CD8-positive, alpha-beta memory T cell (primary cell): ENCODE measurements around the gene MIF. TPM values are rescaled to one million over a fixed set of nuclear protein-coding genes. Genes with fewer than 3 reads are reported as not detected.
A peak's percentile ranks its signal among the peaks of the same experiment; 100 is the strongest.
"Not testable (repeated sequence)": the region's sequence is repeated elsewhere in the genome, so short reads cannot be mapped to it uniquely, and the experiment has no call there.

Source experiments
- CTCF ChIA-PET: fragments of 350-600 bp; sonication (Branson Sonifier 250); formaldehyde crosslinking; loops from one replicate; lab custom pipeline; 2021; ENCODE audit warnings: antibody characterized with exemption; lab: Charles Lee
- POLR2A ChIA-PET: fragments of 350-600 bp; sonication (Branson Sonifier 250); formaldehyde crosslinking; loops from one replicate; lab custom pipeline; 2021; ENCODE audit warnings: antibody characterized with exemption; lab: Charles Lee
- DNase-seq, 5 donors: peaks; one replicate each; pipeline versions ENCODE4 v3.0.0 to v3.0.0-alpha.2; 2020 to 2022; ENCODE audit warnings: mixed read lengths in 1 of 5
- H3K27ac ChIP-seq: one replicate; pipeline ENCODE4 v1.7.0; 2013; ENCODE audit warnings: low read depth, mild to moderate bottlenecking, low read length, moderate library complexity
- H3K27me3 ChIP-seq: 2 replicates; pipeline ENCODE4 v1.7.0; 2013; ENCODE audit warnings: low read length, mild to moderate bottlenecking; ENCODE audit not compliant: insufficient read depth, poor library complexity, severe bottlenecking
- H3K36me3 ChIP-seq: 2 replicates; pipeline ENCODE4 v1.7.0; 2013; ENCODE audit warnings: mild to moderate bottlenecking, low read length, moderate library complexity; ENCODE audit not compliant: insufficient read depth
- H3K4me1 ChIP-seq: 2 replicates; pipeline ENCODE4 v1.7.0; 2013; ENCODE audit warnings: mild to moderate bottlenecking, low read length, moderate library complexity; ENCODE audit not compliant: insufficient read depth
- H3K4me3 ChIP-seq: 2 replicates; pipeline ENCODE4 v1.7.0; 2013; ENCODE audit warnings: mild to moderate bottlenecking, low read length
- H3K9me3 ChIP-seq: 2 replicates; pipeline ENCODE4 v1.7.0; 2013; ENCODE audit warnings: mild to moderate bottlenecking, low read length
- H3K27ac Mint-ChIP-seq, 8 donors: one replicate each; pipeline ENCODE4 v1.8.0; 2020 to 2021; ENCODE audit warnings: mixed read lengths in 8 of 8, mild to moderate bottlenecking in 6 of 8, inconsistent platforms in 3 of 8, moderate library complexity in 3 of 8
- H3K27me3 Mint-ChIP-seq, 2 donors: one replicate each; pipeline ENCODE4 v1.8.0; 2020 to 2021; ENCODE audit warnings: mixed read lengths in 2 of 2, mild to moderate bottlenecking in 1 of 2, moderate library complexity in 1 of 2
- H3K36me3 Mint-ChIP-seq, 3 donors: one replicate each; pipeline ENCODE4 v1.8.0; 2020 to 2021; ENCODE audit warnings: mixed read lengths in 3 of 3, inconsistent platforms in 1 of 3, mild to moderate bottlenecking in 1 of 3
- H3K4me1 Mint-ChIP-seq, 3 donors: one replicate each; pipeline ENCODE4 v1.8.0; 2020 to 2021; ENCODE audit warnings: mixed read lengths in 3 of 3, inconsistent platforms in 1 of 3, mild to moderate bottlenecking in 1 of 3
- H3K4me3 Mint-ChIP-seq, 7 donors: one replicate each; pipeline ENCODE4 v1.8.0; 2020 to 2021; ENCODE audit warnings: mixed read lengths in 7 of 7, mild to moderate bottlenecking in 6 of 7, moderate library complexity in 4 of 7, inconsistent platforms in 2 of 7
- H3K9me3 Mint-ChIP-seq, 5 donors: one replicate each; pipeline ENCODE4 v1.8.0; 2020 to 2022; ENCODE audit warnings: mixed read lengths in 5 of 5, mild to moderate bottlenecking in 3 of 5, moderate library complexity in 2 of 5, inconsistent platforms in 1 of 5
- polyA plus RNA-seq: library from polyadenylated mRNA; unstranded; fragments of 300-500 nt; fragmentation: Illumina TruSeq; gene quantifications from one replicate; pipeline ENCODE4 v1.2.3, GENCODE V29; 2021
- total RNA-seq, 2 experiments: library from RNA; stranded (reverse); gene quantifications; one replicate each; pipeline ENCODE4 v1.2.3, GENCODE V29; 2021

Gene MIF
- total and polyA plus RNA-seq, 3 experiments from 2014 or later, result 804 to 1,220 (median 830) TPM

GRCh38 chr22:23913661-23914353 lies 19.6 kb downstream of the MIF start:
- Mint-ChIP-seq H3K27me3 (peaks cover 0 to 2% of the 10 kb centered on the region in 2 donors), H3K4me3 (peak overlapping the region; percentile 84 to 97 (median 94)), H3K9me3 (no peaks in the 10 kb centered on the region), H3K4me1 (peaks cover 13 to 16% (median 15%) of the 10 kb centered on the region in 3 donors), H3K27ac (peak overlapping the region; percentile 82 to 99 (median 95)), H3K36me3 (peaks cover 0 to 8% (median 0%) of the 10 kb centered on the region in 3 donors)
- H3K9me3 ChIP-seq, result no peaks in the 10 kb centered on the region
- no peaks in the 10 kb centered on the region for H3K36me3 ChIP-seq
- ChIA-PET POLR2A (interaction anchor here (0.6 to 2.1 kb wide), 5 partner anchors 20 to 163 kb away, joined by 3 to 34 read pairs (median 4); partner anchors contain the start of genes CABIN1, MIF, SLC2A11 and ZNF70), CTCF (interaction anchor here (0.9 to 2.2 kb wide), 2 partner anchors 18 to 20 kb away, joined by 3 to 15 read pairs; partner anchors contain the start of gene MIF)
- H3K4me3 ChIP-seq, result peak overlapping the region; percentile 78
- H3K27ac ChIP-seq, result peak overlapping the region; percentile 75
- H3K27me3 ChIP-seq, result no peaks in the 10 kb centered on the region
- H3K4me1 ChIP-seq, result peaks cover 6% of the 10 kb centered on the region
- peak; percentile 97 to 99 (median 98) for DNase-seq

GRCh38 chr22:23915290-23915689 lies 21.1 kb downstream of the MIF start:
- Histone ChIP-seq H3K4me1 (peaks cover 6% of the 10 kb centered on the region), H3K4me3 (no peak overlapping the region), H3K27ac (no peak overlapping the region), H3K36me3 (no peaks in the 10 kb centered on the region), H3K9me3 (no peaks in the 10 kb centered on the region), H3K27me3 (no peaks in the 10 kb centered on the region)
- peak overlapping the region in 2 of 8 donors; percentile 75 to 82 for H3K27ac Mint-ChIP-seq
- H3K9me3 Mint-ChIP-seq, result no peaks in the 10 kb centered on the region
- H3K36me3 Mint-ChIP-seq, result peaks cover 0 to 13% (median 0%) of the 10 kb centered on the region in 3 donors
- peaks cover 13 to 16% (median 15%) of the 10 kb centered on the region in 3 donors for H3K4me1 Mint-ChIP-seq
- peaks cover 0 to 2% of the 10 kb centered on the region in 2 donors for H3K27me3 Mint-ChIP-seq
- DNase-seq, result no peak
- POLR2A ChIA-PET, result no interaction called here
- CTCF ChIA-PET, result no interaction called here
- H3K4me3 Mint-ChIP-seq, result peak overlapping the region in 1 of 7 donors; percentile 46

- H3K27me3 Mint-ChIP-seq, H3K4me3 Mint-ChIP-seq, H3K27ac Mint-ChIP-seq, CTCF ChIA-PET, H3K27me3 ChIP-seq, H3K4me1 Mint-ChIP-seq, H3K4me3 ChIP-seq, H3K27ac ChIP-seq, POLR2A ChIA-PET, H3K36me3 ChIP-seq, H3K4me1 ChIP-seq, DNase-seq, H3K9me3 ChIP-seq: not testable (repeated sequence)
- peaks cover 5 to 50% (median 15%) of the 10 kb centered on the region in 3 donors for H3K36me3 Mint-ChIP-seq
- peaks cover 0 to 16% (median 7%) of the 10 kb centered on the region in 5 donors for H3K9me3 Mint-ChIP-seq
These were observed 26.1 kb downstream of the MIF start for GRCh38 chr22:23920267-23920611.

GRCh38 chr22:23921586-23922201 lies 27.5 kb downstream of the MIF start:
- H3K9me3 ChIP-seq, H3K36me3 ChIP-seq, H3K27me3 Mint-ChIP-seq, H3K4me3 Mint-ChIP-seq, POLR2A ChIA-PET, H3K27ac ChIP-seq, H3K4me1 Mint-ChIP-seq, CTCF ChIA-PET, H3K4me1 ChIP-seq, H3K4me3 ChIP-seq, DNase-seq, H3K27me3 ChIP-seq: not testable (repeated sequence)
- peaks cover 0 to 24% (median 8%) of the 10 kb centered on the region in 5 donors for H3K9me3 Mint-ChIP-seq
- H3K36me3 Mint-ChIP-seq, result peaks cover 7 to 60% (median 18%) of the 10 kb centered on the region in 3 donors
- peak overlapping the region in 3 of 8 donors; percentile 32 to 80 (median 58) for H3K27ac Mint-ChIP-seq

- CTCF ChIA-PET, result no interaction called here
- Mint-ChIP-seq H3K9me3 (peaks cover 0 to 27% (median 8%) of the 10 kb centered on the region in 5 donors), H3K4me1 (peaks cover 0 to 9% (median 0%) of the 10 kb centered on the region in 3 donors), H3K27ac (peak overlapping the region in 1 of 8 donors; percentile 23), H3K4me3 (no peak overlapping the region), H3K27me3 (no peaks in the 10 kb centered on the region), H3K36me3 (peaks cover 7 to 67% (median 23%) of the 10 kb centered on the region in 3 donors)
- Histone ChIP-seq H3K27ac (no peak overlapping the region), H3K9me3 (peaks cover 6% of the 10 kb centered on the region), H3K4me1 (no peaks in the 10 kb centered on the region), H3K4me3 (no peak overlapping the region), H3K27me3 (no peaks in the 10 kb centered on the region), H3K36me3 (peaks cover 5% of the 10 kb centered on the region)
- POLR2A ChIA-PET, result no interaction called here
- DNase-seq, result no peak
These were observed 28.7 kb downstream of the MIF start for GRCh38 chr22:23922921-23923320.

GRCh38 chr22:23925020-23925606 lies 30.9 kb downstream of the MIF start:
- H3K4me1 ChIP-seq, result no peaks in the 10 kb centered on the region
- peaks cover 11 to 76% (median 28%) of the 10 kb centered on the region in 3 donors for H3K36me3 Mint-ChIP-seq
- H3K9me3 Mint-ChIP-seq, result peaks cover 0 to 27% (median 8%) of the 10 kb centered on the region in 5 donors
- no peaks in the 10 kb centered on the region for H3K27me3 Mint-ChIP-seq
- H3K4me1 Mint-ChIP-seq, result peaks cover 0 to 15% (median 0%) of the 10 kb centered on the region in 3 donors
- no peaks in the 10 kb centered on the region for H3K27me3 ChIP-seq
- H3K27ac Mint-ChIP-seq, result peak overlapping the region in 1 of 8 donors; percentile 83
- H3K9me3 ChIP-seq, result peaks cover 6% of the 10 kb centered on the region
- POLR2A ChIA-PET, result no interaction called here
- H3K27ac ChIP-seq, result no peak overlapping the region
- CTCF ChIA-PET, result no interaction called here
- H3K4me3 ChIP-seq, result no peak overlapping the region
- peaks cover 5% of the 10 kb centered on the region for H3K36me3 ChIP-seq
- DNase-seq, result no peak
- H3K4me3 Mint-ChIP-seq, result no peak overlapping the region

- H3K4me3 ChIP-seq, result no peak overlapping the region
- no peaks in the 10 kb centered on the region for H3K4me1 ChIP-seq
- POLR2A ChIA-PET, result no interaction called here
- no peak overlapping the region for H3K4me3 Mint-ChIP-seq
- no peak for DNase-seq
- no peak overlapping the region for H3K27ac Mint-ChIP-seq
- H3K27me3 Mint-ChIP-seq, result peaks cover 0 to 2% of the 10 kb centered on the region in 2 donors
- H3K27me3 ChIP-seq, result no peaks in the 10 kb centered on the region
- peaks cover 6% of the 10 kb centered on the region for H3K9me3 ChIP-seq
- H3K27ac ChIP-seq, result no peak overlapping the region
- peaks cover 15 to 75% (median 33%) of the 10 kb centered on the region in 3 donors for H3K36me3 Mint-ChIP-seq
- CTCF ChIA-PET, result interaction anchor here (1.3 kb wide), 1 partner anchor 32 kb away, joined by 3 read pairs; the partner anchor contains the start of gene MIF
- peaks cover 0 to 20% (median 0%) of the 10 kb centered on the region in 3 donors for H3K4me1 Mint-ChIP-seq
- peaks cover 0 to 31% (median 8%) of the 10 kb centered on the region in 5 donors for H3K9me3 Mint-ChIP-seq
- peaks cover 5% of the 10 kb centered on the region for H3K36me3 ChIP-seq
These were observed 32.4 kb downstream of the MIF start for GRCh38 chr22:23926561-23926960.
